CD4-positive, alpha-beta T cell treated with Interleukin-4 for 1 hour (primary cell): Measurements from ENCODE around the gene GLDN.

ENCODE experiments used
- DNase-seq, 2 donors: peaks; one replicate each; pipeline ENCODE4 v3.0.0-alpha.2; 2020 to 2022

GLDN gene

GRCh38 chr15:51448622-51449399, 107.4 kb downstream of the GLDN start:
- no peak for DNase-seq

DNA sequence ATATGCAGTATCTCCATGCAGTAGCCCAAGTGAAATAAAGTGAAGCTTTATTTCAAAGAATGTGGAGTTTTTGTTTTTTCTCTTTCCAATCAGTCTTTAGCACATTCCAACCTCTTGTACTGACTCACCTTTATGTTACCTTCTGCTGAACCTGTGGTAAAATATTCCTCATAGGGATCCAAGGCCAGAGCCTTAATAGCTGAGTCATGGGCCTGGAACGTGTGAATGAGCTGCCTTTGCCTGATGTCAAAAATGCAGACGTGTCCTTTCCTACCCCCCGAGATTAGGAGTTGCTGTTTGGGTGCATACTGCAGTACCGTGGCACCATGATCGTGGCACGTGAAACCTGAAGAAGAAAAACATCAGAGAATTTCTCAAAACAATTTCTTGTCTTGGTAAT, 108.5 kb downstream of the GLDN start:
- no peak for DNase-seq
